Upper lobe of left lung (tissue), 6 donors: Measurements from ENCODE around the gene IL18. TPM values are rescaled to one million over a fixed set of nuclear protein-coding genes. Genes with fewer than 3 reads are reported as not detected.

Source experiments
- ATAC-seq, 2 donors: fragments of 200-7000 bp; cut with Tn5 transposase; one replicate each; pipeline ENCODE4 v1.9.1; 2022; ENCODE audit warnings: mild to moderate bottlenecking in 2 of 2, moderate library complexity in 2 of 2; ENCODE audit not compliant: low FRiP score in 2 of 2
- DNase-seq, 2 donors: peaks; one replicate each; pipeline ENCODE4 v3.0.0-alpha.2; 2019 to 2020
- H3K27ac ChIP-seq, 4 donors: fragments of 200-600 bp; sonication (generic); one replicate each; pipeline ENCODE4 v1.5.1; 2016 to 2019
- H3K27me3 ChIP-seq, 4 donors: fragments of 200-600 bp; sonication (generic); one replicate each; pipeline ENCODE4 v1.5.1; 2017 to 2019
- H3K36me3 ChIP-seq, 4 donors: fragments of 200-600 bp; sonication (generic); one replicate each; pipeline ENCODE4 v1.5.1; 2016 to 2019
- H3K4me1 ChIP-seq, 4 donors: fragments of 200-600 bp; sonication (generic); one replicate each; pipeline ENCODE4 v1.5.1; 2018 to 2019
- H3K4me3 ChIP-seq, 4 donors: fragments of 200-600 bp; sonication (generic); one replicate each; pipeline ENCODE4 v1.5.1; 2017 to 2019; ENCODE audit warnings: mild to moderate bottlenecking in 2 of 4, moderate library complexity in 1 of 4
- H3K9me3 ChIP-seq, 4 donors: fragments of 200-600 bp; sonication (generic); one replicate each; pipeline ENCODE4 v1.5.1; 2018 to 2019
- EP300 ChIP-seq, 4 donors: sonication (generic); formaldehyde crosslinking; IDR thresholded peaks; one replicate each; pipeline ENCODE4 v1.5.1; 2017; ENCODE audit warnings: antibody characterized with exemption in 4 of 4, control low read depth in 2 of 4
- POLR2A ChIP-seq, 4 donors: fragments of 450-650 bp; IDR thresholded peaks; one replicate each; pipeline ENCODE4 v1.5.1; 2016 to 2017; ENCODE audit warnings: antibody characterized with exemption in 4 of 4, mild to moderate bottlenecking in 2 of 4
- POLR2AphosphoS5 ChIP-seq, 2 donors: sonication (generic); formaldehyde crosslinking; IDR thresholded peaks; one replicate each; pipeline ENCODE4 v1.5.1; 2017; ENCODE audit warnings: antibody characterized with exemption in 2 of 2
- WGBS, 2 donors: methylation state at CpG; one replicate each; pipeline ENCODE4 v1.1.5; 2017 to 2018; 5-methylcytosine and 5-hydroxymethylcytosine counted together
- total RNA-seq, 6 donors: library from RNA; depleted of rRNA in 4 of 6; stranded (reverse); fragments of >200 nt in 4 of 6; gene quantifications; one replicate each; pipeline versions ENCODE4 v1.1.0 to v1.2.1, GENCODE V29; 2016 to 2021
- TF ChIP-seq, protein P1 (sequence below), 6 experiments: fragments of 450-650 bp in 4 of 6; fragments of 200-600 bp in 2 of 6; sonication (generic) in 2 of 6; IDR thresholded peaks; one replicate each; pipeline ENCODE4 v1.5.1; 2016 to 2019; ENCODE audit warnings: antibody characterized with exemption in 6 of 6
- donor health status: DM: no; HTN: no; CAD: no; lungs with moderate emphysema.
- donor health status: DM: no; HTN: yes; CAD: no; lungs with severe emphysema.

IL18 gene
- total RNA-seq, 6 donors from 2014 or later: 37.1 to 75.4 (median 46.8) TPM

DNA sequence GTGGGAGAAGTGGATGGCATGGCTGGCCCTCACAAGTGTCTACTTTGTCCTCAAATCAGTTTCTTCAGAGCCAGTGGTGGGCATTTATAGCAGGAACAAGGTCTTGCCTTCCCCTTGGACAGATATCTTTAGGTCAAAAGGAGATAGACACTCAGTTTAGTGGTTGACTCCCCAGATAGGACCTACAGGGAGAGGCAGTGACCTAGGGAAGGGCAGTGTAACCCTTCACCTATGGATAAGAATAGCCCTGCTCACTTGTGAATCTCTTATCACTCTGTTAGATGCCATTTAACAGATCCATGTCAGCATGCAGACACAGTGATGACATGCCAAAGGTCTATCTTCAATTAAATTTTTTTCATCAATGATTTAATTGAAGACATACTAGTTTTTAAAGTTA lies 22.4 kb upstream of the IL18 start:
- TF ChIP-seq POLR2AphosphoS5 (IDR thresholded peaks at IDR 0.05): no peak
- TF ChIP-seq POLR2A (IDR thresholded peaks at IDR 0.05): no peak
- TF ChIP-seq EP300 (IDR thresholded peaks at IDR 0.05): no peak
- TF ChIP-seq, protein P1, sequence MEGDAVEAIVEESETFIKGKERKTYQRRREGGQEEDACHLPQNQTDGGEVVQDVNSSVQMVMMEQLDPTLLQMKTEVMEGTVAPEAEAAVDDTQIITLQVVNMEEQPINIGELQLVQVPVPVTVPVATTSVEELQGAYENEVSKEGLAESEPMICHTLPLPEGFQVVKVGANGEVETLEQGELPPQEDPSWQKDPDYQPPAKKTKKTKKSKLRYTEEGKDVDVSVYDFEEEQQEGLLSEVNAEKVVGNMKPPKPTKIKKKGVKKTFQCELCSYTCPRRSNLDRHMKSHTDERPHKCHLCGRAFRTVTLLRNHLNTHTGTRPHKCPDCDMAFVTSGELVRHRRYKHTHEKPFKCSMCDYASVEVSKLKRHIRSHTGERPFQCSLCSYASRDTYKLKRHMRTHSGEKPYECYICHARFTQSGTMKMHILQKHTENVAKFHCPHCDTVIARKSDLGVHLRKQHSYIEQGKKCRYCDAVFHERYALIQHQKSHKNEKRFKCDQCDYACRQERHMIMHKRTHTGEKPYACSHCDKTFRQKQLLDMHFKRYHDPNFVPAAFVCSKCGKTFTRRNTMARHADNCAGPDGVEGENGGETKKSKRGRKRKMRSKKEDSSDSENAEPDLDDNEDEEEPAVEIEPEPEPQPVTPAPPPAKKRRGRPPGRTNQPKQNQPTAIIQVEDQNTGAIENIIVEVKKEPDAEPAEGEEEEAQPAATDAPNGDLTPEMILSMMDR (IDR thresholded peaks at IDR 0.05): no peak
- no peak for DNase-seq
- Histone ChIP-seq H3K4me1 (no peaks in the 10 kb centered on the region), H3K9me3 (no peaks in the 10 kb centered on the region), H3K4me3 (no peak overlapping the region), H3K27me3 (no peaks in the 10 kb centered on the region), H3K27ac (no peak overlapping the region), H3K36me3 (no peaks in the 10 kb centered on the region)
- ATAC-seq: no peak

DNA sequence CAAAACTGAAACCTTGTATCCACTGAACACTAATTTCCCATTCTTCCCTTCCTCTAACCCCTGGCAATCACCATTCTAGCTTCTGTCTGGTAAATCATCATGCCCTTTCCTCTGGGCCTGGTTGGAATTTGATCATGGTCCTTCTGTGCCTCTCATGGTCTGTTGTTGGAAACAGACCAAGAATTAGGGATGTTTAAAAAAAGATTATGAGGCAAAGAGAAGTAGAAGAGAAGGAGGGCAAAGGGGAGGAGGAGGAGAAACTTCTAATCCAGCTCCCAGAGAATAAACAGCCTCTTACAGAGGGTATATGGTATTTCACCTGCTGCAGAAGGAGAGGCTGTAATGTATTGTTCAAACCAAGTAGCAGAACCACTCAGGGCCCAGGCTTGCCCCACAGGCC lies 22.0 kb upstream of the IL18 start:
- H3K4me3 ChIP-seq: no peak overlapping the region
- H3K36me3 ChIP-seq: no peaks in the 10 kb centered on the region
- ATAC-seq: no peak
- H3K9me3 ChIP-seq: no peaks in the 10 kb centered on the region
- no peaks in the 10 kb centered on the region for H3K27me3 ChIP-seq
- DNase-seq: no peak
- H3K4me1 ChIP-seq: no peaks in the 10 kb centered on the region
- no peak overlapping the region for H3K27ac ChIP-seq
- no peak for TF ChIP-seq POLR2AphosphoS5 (IDR thresholded peaks at IDR 0.05)
- TF ChIP-seq, protein P1 (IDR thresholded peaks at IDR 0.05): no peak
- no peak for TF ChIP-seq POLR2A (IDR thresholded peaks at IDR 0.05)
- no peak for TF ChIP-seq EP300 (IDR thresholded peaks at IDR 0.05)

DNA sequence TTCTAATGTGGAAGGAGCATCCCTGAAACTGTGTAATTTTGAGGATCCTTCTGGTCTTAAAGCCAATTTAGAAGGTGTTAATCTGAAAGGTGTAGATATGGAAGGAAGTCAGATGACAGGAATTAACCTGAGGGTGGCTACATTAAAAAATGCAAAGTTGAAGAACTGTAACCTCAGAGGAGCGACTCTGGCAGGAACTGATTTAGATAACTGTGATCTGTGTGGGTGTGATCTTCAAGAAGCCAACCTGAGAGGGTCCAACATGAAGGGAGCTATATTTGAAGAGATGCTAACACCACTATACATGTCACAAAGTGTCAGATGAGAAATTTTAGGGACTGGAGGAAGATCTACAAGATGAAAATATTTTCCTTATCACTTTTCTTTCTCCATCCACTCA lies 19.0 kb upstream of the IL18 start:
- H3K36me3 ChIP-seq: no peaks in the 10 kb centered on the region

DNA sequence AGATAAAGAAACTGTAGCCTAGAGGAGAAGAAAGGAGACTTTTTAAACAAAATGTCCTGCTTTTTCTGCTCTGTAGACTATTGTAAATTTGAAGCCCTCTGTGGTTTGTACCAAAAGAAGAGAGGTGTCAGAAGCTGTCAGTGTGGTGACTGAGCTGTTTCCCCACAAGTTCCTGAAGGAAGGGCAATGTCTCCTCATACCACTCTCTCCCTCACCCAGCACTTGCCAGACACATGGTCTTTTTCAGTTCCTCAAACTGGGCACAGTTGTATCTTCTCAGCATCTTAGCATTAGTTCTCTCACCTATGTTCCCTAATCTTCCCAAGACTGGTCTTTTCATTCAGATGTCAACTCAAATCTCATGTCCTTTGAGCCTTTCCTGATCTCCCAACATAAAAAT lies 15.7 kb upstream of the IL18 start:
- no peak overlapping the region for H3K27ac ChIP-seq
- H3K4me3 ChIP-seq: no peak overlapping the region
- no peaks in the 10 kb centered on the region for H3K9me3 ChIP-seq
- ATAC-seq (peak in 1 of 2 donors; percentile 61), DNase-seq (no peak)
- no peaks in the 10 kb centered on the region for H3K27me3 ChIP-seq
- H3K36me3 ChIP-seq: no peaks in the 10 kb centered on the region
- TF ChIP-seq, protein P1 (IDR thresholded peaks at IDR 0.05): no peak
- TF ChIP-seq POLR2AphosphoS5 (IDR thresholded peaks at IDR 0.05) (no peak), POLR2A (IDR thresholded peaks at IDR 0.05) (no peak), EP300 (IDR thresholded peaks at IDR 0.05) (no peak)
- H3K4me1 ChIP-seq: peaks cover 0 to 12% (median 10%) of the 10 kb centered on the region in 4 donors

More for the DNA sequence above, 19.0 kb upstream of the IL18 start:
- Histone ChIP-seq H3K27me3 (no peaks in the 10 kb centered on the region), H3K27ac (no peak overlapping the region), H3K4me3 (no peak overlapping the region), H3K9me3 (no peaks in the 10 kb centered on the region), H3K4me1 (no peaks in the 10 kb centered on the region)
- WGBS, 2 donors: 50 to 56% methylated on average over 1 of the region's 1 CpG
- ATAC-seq (no peak), DNase-seq (no peak)
- TF ChIP-seq POLR2A (IDR thresholded peaks at IDR 0.05): no peak
- no peak for TF ChIP-seq EP300 (IDR thresholded peaks at IDR 0.05)
- TF ChIP-seq POLR2AphosphoS5 (IDR thresholded peaks at IDR 0.05): no peak

DNA sequence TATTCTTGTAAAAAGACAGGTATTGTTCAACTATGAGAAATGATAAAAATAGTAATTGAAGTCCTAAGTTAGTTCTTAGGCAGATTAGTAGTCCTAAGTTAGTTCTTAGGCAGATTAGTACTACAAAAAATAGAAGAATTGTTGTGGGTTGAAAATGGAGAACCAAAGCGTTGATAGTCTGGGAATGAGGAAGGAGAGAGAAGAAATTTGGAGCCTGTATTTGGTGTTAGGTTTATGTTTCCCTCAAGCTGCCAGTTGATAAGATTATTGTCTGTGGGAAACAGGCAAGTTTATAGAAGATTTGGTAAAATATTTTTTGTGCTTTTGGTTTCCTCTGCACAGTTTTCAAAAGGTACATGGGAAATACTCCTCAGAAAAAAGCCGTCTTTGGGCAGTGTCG lies 15.0 kb upstream of the IL18 start:
- ATAC-seq (no peak), DNase-seq (no peak)
- WGBS, 2 donors: 51 to 73% methylated on average over 3 of the region's 3 CpGs
- H3K4me1 ChIP-seq: peaks cover 0 to 12% (median 10%) of the 10 kb centered on the region in 4 donors
- H3K27me3 ChIP-seq: no peaks in the 10 kb centered on the region
- no peak overlapping the region for H3K4me3 ChIP-seq
- TF ChIP-seq POLR2AphosphoS5 (IDR thresholded peaks at IDR 0.05) (no peak), POLR2A (IDR thresholded peaks at IDR 0.05) (no peak), EP300 (IDR thresholded peaks at IDR 0.05) (no peak)
- TF ChIP-seq, protein P1 (IDR thresholded peaks at IDR 0.05): no peak
- no peak overlapping the region for H3K27ac ChIP-seq
- H3K9me3 ChIP-seq: no peaks in the 10 kb centered on the region
- H3K36me3 ChIP-seq: no peaks in the 10 kb centered on the region
